Fibroblast of villous mesenchyme (primary cell): ENCODE measurements around the gene RGS6. TPM values are rescaled to one million over a fixed set of nuclear protein-coding genes. Genes with fewer than 3 reads are reported as not detected.

ENCODE experiments used
- DNase-seq: peaks from one replicate; pipeline ENCODE4 v3.0.0-alpha.2; 2010; ENCODE audit warnings: low read depth
- H3K4me3 ChIP-seq: 2 replicates; pipeline ENCODE4 v1.5.1; 2011; ENCODE audit warnings: low read depth, mild to moderate bottlenecking, low read length
- CTCF ChIP-seq: IDR thresholded peaks from 2 replicates; pipeline ENCODE4 v1.5.1; 2012; ENCODE audit warnings: low read depth, mild to moderate bottlenecking, low read length; ENCODE audit not compliant: insufficient read depth
- total RNA-seq: library from RNA; depleted of rRNA; stranded (reverse); fragments of >200 nt; gene quantifications from 2 replicates; pipeline ENCODE4 v1.2.3, GENCODE V29; 2012

The RGS6 gene
- total RNA-seq, 1 donor = not detected

GRCh38 chr14:72063761-72064282 is 131.6 kb downstream of the RGS6 start:
- DNase-seq = no peak
- no peak overlapping the region for H3K4me3 ChIP-seq
- no peak for TF ChIP-seq CTCF

GRCh38 chr14:72064501-72064900 is 132.3 kb downstream of the RGS6 start:
- DNase-seq = no peak
- no peak overlapping the region for H3K4me3 ChIP-seq
- TF ChIP-seq CTCF = no peak

GRCh38 chr14:72070458-72070857 is 138.2 kb downstream of the RGS6 start:
- no peak overlapping the region for H3K4me3 ChIP-seq
- DNase-seq = no peak
- no peak for TF ChIP-seq CTCF

GRCh38 chr14:72075649-72076334 is 143.6 kb downstream of the RGS6 start:
- TF ChIP-seq CTCF = no peak
- no peak overlapping the region for H3K4me3 ChIP-seq
- DNase-seq = no peak

- no peak for DNase-seq
- no peak for TF ChIP-seq CTCF
- H3K4me3 ChIP-seq = no peak overlapping the region
Observed at GRCh38 chr14:72081137-72081536, 148.9 kb downstream of the RGS6 start.

GRCh38 chr14:72084935-72085334 is 152.7 kb downstream of the RGS6 start:
- TF ChIP-seq CTCF = no peak
- no peak overlapping the region for H3K4me3 ChIP-seq
- no peak for DNase-seq

GRCh38 chr14:72089625-72090024 is 157.4 kb downstream of the RGS6 start:
- no peak overlapping the region for H3K4me3 ChIP-seq
- TF ChIP-seq CTCF = no peak
- no peak for DNase-seq
